ENCODE results near the gene SLCO2A1. TPM values are rescaled to one million over a fixed set of nuclear protein-coding genes. Genes with fewer than 3 reads are reported as not detected.

The SLCO2A1 gene
- total and polyA plus RNA-seq, 2 of the 4 experiments (the other 2 are of a cell fraction): under 0.01 to 1.5 TPM

GRCh38 chr3:134003066-134003465 is 26.7 kb downstream of the SLCO2A1 start:
- no peak overlapping the region for H3K9ac ChIP-seq (ENCODE audit: low read depth, low read length)
- no peak overlapping the region for H3K4me3 ChIP-seq (ENCODE audit: insufficient read depth, low read depth, low read length)
- no peaks in the 10 kb centered on the region for H3K79me1 ChIP-seq (ENCODE audit: low read depth in 1 of 2, low read length in 2 of 2)
- H3K9me3 ChIP-seq (ENCODE audit: control insufficient read depth, insufficient read depth, low read length): peaks cover 3% of the 10 kb centered on the region; the same call in 1 of the 2 replicates
- H4K91ac ChIP-seq (ENCODE audit: insufficient read depth, low read depth, low read length): no peak overlapping the region
- dilution Hi-C loops (cut with HindIII; ENCODE audit: low sequenced_read_pairs, unreplicated experiment): no loop called here
- WGBS, 2 experiments (ENCODE audit: extremely low coverage in 2 of 2, insufficient read length in 1 of 2): no CpG with 5 or more reads among the region's 5 CpGs
- H2AK9ac ChIP-seq (replicated peaks; ENCODE audit: low read depth, low read length, poor library complexity): no peak overlapping the region
- H3K36me3 ChIP-seq (ENCODE audit: control insufficient read depth, insufficient read depth, low read length): no peaks in the 10 kb centered on the region
- no peak overlapping the region for H2AFZ ChIP-seq (replicated peaks; ENCODE audit: low read length, poor library complexity)
- peaks cover 2% of the 10 kb centered on the region; the same call in 1 of the 2 replicates for H3K4me1 ChIP-seq (ENCODE audit: control insufficient read depth, insufficient read depth, low read length)
- no peak overlapping the region for H3K23ac ChIP-seq (ENCODE audit: low read depth, low read length)
- CTCF ChIA-PET: no interaction called here
- no peak overlapping the region; the same call in 2 of the 3 replicates for H2BK15ac ChIP-seq (ENCODE audit: low read depth, low read length)
- H3K18ac ChIP-seq (ENCODE audit: low read depth, low read length): no peak overlapping the region
- DNase-seq: no peak
- no TSS peak for BruUV-seq (replicated peaks)
- ATAC-seq (ENCODE audit: low read depth): no peak
- peaks cover 5% of the 10 kb centered on the region for H3K27me3 ChIP-seq (ENCODE audit: control insufficient read depth, insufficient read depth, low read length)
- no peak overlapping the region for H3K27ac ChIP-seq (ENCODE audit: insufficient read depth, low read length)
- H3K4ac ChIP-seq (ENCODE audit: low read depth, low read length): no peak overlapping the region
- no peak for TF ChIP-seq POLR2A (IDR thresholded peaks at IDR 0.05; ENCODE audit: low read depth, low read length)
- no peak for TF ChIP-seq MAFK (IDR thresholded peaks at IDR 0.05; ENCODE audit: low read depth, low read length)
- TF ChIP-seq NFE2L2 (IDR thresholded peaks at IDR 0.05; ENCODE audit: low read depth, low read length): no peak
- no peak for TF ChIP-seq MAZ (IDR thresholded peaks at IDR 0.05; ENCODE audit: borderline replicate concordance, low read depth, low read length)
- no peak overlapping the region for H2BK120ac ChIP-seq (ENCODE audit: low read depth, low read length)
- H4K5ac ChIP-seq (ENCODE audit: low read depth, low read length): no peak overlapping the region
- H3K56ac ChIP-seq (ENCODE audit: extremely low read depth, insufficient read depth, low read length): no peak overlapping the region
- POLR2A ChIA-PET (ENCODE audit: unreplicated experiment): no interaction called here
- 0 out of 2 replicates have a peak, but pooled peaks cover 6% of the 10 kb centered on the region for H3K9me1 ChIP-seq (ENCODE audit: insufficient read depth, low read length)
- intact Hi-C loops (cut with micrococcal nuclease): no loop called here
- no peaks in the 10 kb centered on the region; the same call in 1 of the 2 replicates for H4K20me1 ChIP-seq (ENCODE audit: insufficient read depth, low read length)
- in situ Hi-C loops (cut with MboI; ENCODE audit: low sequenced_read_pairs): no loop called here
- no peak overlapping the region for H4K8ac ChIP-seq (ENCODE audit: low read depth in 2 of 2, low read length in 2 of 2)
- no peak overlapping the region for H2BK5ac ChIP-seq (ENCODE audit: low read depth, low read length, poor library complexity, severe bottlenecking)
- no peak overlapping the region for H3K4me2 ChIP-seq (ENCODE audit: low read depth, low read length)
- no peak overlapping the region; the same call in 1 of the 2 replicates for H2BK20ac ChIP-seq (ENCODE audit: low read depth, low read length)
- H2AK5ac ChIP-seq (ENCODE audit: low read depth, low read length): no peak overlapping the region; the same call in 1 of the 2 replicates
- no peak overlapping the region for H3K14ac ChIP-seq (replicated peaks; ENCODE audit: low read depth, low read length)
